ENCODE data around the gene TLX2.

- TF ChIP-seq CTCF (IDR thresholded peaks at IDR 0.05), result no peak
- TF ChIP-seq SIN3A (IDR thresholded peaks at IDR 0.05; ENCODE audit: borderline replicate concordance, insufficient read depth, low read depth, low read length), result no peak
Observed at GRCh38 chr2:74555610-74556103, 41.4 kb downstream of the TLX2 start.

Measured in Panc1 (cell line).